ENCODE measurements around the gene KATNIP.
"Not testable (repeated sequence)": the region's sequence is repeated elsewhere in the genome, so short reads cannot be mapped to it uniquely, and the experiment has no call there.

The KATNIP gene

GRCh38 chr16:27538528-27538927 is 11.4 kb upstream of the KATNIP start:
- no peak for DNase-seq (ENCODE audit: low spot score)

DNA sequence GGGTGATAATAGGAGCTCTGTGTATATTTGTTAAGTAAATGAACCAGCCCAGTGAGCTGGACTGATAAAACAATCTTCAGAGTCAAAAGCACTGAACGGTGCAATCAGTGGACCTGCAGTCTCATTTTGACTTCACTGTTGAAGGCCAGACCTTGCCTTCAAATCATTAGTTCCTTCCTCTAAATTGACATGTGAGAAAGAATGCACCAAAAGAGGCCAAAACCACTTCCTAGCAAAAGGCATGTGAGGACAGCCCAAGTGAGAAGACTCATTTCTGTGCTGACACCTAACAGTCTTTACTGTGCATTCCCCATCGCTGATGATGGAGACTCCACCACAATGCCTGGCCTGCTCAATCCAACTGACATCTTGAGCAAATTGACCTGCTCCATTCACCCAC is 10.8 kb upstream of the KATNIP start:
- no peak for DNase-seq (ENCODE audit: low spot score)

GRCh38 chr16:27539636-27540035 is 10.3 kb upstream of the KATNIP start:
- DNase-seq (ENCODE audit: low spot score): no peak

DNA sequence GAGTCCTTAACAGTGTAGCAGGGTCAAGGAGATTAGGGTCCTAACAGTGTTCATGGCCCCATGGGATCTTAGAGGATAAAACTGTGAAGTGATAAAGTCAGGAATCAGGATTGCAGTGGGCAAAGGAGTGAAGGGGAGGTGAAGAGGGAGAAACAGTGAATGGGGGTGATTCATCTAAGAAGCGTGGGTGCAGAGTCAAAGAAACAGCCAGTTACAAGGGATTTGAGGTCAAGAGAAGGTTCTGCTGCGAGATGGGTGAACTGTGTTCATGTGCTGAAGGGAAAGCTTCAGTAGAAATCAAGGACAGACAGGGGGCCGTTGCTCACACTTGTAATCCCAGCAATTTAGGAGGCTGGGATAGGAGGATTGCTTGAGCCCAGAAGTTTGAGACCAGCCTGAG is 6.1 kb upstream of the KATNIP start:
- no peak for DNase-seq (ENCODE audit: low spot score)

- DNase-seq (ENCODE audit: low spot score): no peak
Observed at GRCh38 chr16:27544671-27545070, 5.3 kb upstream of the KATNIP start.

DNA sequence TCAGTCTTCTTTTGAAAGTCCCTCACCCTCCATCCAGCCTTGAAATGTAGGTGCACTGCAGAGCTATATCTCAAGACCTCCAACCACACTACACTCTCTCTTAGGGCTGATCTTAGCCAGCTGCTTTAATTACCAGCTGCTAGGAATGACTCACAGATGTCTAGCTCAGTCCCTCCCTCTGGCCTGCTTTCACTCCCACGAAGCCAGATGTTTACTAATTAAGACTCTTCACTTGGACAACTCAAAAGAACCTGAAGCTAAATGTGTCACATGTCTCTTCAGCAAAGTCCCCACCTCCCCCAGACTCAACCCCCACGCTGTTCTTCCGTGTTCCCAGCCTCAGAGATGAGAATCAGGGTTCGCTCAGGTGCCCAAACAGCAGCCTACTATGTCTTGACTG is 2.8 kb upstream of the KATNIP start:
- no peak for DNase-seq (ENCODE audit: low spot score)

DNA sequence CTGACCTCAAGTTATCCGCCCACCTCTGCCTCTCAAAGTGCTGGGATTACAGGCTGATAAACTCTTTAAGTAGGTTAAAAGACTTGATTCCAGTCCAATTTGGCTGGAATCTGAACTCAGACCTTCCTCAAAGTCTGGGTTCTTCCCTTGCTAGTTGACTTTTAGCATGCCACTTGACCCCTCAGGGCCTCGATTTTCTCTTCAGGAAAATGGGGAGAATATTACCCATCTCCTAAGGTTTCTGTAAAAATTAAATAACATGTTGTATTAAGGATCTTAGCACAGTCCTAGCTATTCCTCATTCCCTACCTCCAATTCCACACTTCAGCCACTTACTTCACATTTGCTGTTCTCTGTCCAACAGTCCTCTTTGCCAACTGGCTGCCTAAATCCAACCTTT is 2.1 kb upstream of the KATNIP start:
- DNase-seq (ENCODE audit: low spot score): no peak

GRCh38 chr16:27549464-27549745 is 539 bp upstream of the KATNIP start:
- DNase-seq (ENCODE audit: low spot score): no peak

DNA sequence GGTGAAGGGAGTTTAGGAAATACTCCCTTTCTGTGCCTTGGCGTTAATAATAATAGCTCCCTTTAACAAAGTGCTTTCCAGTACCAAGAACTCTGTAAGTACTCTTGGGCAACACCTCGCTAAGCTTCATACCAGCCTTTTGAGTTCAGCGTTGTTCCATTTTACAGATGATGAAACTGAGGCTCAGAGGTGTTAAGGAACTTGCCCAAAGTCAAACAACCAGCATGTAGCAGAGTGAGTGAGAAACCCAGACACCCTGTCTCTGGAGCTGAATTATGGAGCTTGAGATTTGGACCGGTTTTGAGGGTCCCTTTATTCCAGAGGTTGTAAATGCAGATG is 607 bp downstream of the KATNIP start:
- no peak for DNase-seq (ENCODE audit: low spot score)

- DNase-seq (ENCODE audit: low spot score): no peak
Observed at GRCh38 chr16:27551036-27551435, 1.1 kb downstream of the KATNIP start.

- DNase-seq (ENCODE audit: low spot score): no peak
Observed at GRCh38 chr16:27556471-27556870, 6.5 kb downstream of the KATNIP start.

DNA sequence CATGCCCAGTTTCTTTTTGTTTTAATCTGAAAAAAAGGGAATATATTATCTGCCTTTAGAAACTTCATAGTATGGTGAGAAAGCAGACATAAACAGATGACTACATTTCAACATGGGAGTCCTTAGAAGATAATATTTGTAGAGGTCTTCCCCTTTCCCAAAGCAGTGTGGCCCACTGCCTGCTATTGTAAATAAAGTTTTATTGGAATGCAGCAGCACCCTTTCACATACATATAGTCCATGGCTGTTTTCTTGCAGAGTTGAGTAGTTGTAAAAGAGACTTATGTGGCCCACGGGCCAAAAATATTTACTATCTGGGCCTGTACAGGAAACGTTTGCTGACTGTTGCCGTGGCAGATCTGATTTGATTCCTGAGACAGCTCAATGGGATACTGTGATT is 8.5 kb downstream of the KATNIP start:
- no peak for DNase-seq (ENCODE audit: low spot score)

DNA sequence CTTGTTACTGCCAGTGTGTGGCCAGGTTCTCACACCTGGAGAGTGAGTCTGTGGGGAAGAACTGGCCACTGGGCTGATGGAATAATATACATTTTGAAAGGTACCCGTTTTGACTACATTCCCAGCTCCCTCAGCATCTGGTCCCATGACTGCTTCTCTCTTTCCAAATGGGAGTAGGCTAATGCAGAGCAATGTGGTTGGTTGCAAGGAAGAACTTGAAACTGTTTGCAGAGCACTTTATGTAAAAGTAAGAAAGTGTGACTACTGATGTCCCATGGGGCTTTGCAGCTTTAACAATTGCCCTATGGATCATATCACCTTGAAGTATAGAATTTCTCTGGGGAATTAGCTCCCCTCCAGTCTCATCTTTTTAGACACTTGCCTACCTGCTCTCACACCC is 9.0 kb downstream of the KATNIP start:
- no peak for DNase-seq (ENCODE audit: low spot score)

DNA sequence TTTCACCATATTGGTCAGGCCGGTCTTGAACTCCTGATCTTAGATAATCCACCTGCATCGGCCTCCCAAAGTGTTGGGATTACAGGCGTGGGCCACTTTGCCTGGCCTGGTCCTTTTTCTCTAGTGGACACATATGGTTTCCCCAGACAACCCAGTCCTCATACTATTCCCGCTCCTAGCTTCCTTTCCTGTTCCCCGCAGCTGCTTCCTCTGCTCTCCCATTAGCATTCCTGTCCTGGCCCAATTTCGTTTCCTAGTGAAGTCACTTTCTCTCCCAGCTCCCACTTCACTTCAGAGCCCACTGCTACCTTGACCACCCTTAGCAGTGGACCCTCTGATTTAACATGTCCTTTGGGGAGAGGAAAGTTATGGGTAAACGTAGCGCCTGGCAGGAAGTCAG is 11.3 kb downstream of the KATNIP start:
- DNase-seq (ENCODE audit: low spot score): no peak

DNA sequence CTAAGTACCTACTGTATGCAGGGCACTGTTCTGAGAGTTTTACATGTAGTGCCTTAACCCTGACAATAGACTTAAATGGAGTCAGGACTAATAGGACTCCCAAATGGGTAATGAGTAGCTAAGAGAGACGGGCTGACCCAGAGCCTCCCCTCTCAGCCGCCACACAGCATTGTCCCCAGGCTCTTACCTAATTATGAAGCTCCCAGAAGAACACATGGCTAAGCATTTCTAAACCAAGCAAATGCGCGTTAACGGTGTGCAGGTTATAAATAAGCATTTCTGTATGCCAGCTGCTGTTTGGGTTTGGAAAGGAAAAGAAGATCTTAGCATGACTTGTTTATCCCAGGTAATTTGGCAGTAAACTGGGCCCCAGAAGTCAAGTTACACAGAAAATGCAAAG is 14.3 kb downstream of the KATNIP start:
- DNase-seq (ENCODE audit: low spot score): no peak

DNA sequence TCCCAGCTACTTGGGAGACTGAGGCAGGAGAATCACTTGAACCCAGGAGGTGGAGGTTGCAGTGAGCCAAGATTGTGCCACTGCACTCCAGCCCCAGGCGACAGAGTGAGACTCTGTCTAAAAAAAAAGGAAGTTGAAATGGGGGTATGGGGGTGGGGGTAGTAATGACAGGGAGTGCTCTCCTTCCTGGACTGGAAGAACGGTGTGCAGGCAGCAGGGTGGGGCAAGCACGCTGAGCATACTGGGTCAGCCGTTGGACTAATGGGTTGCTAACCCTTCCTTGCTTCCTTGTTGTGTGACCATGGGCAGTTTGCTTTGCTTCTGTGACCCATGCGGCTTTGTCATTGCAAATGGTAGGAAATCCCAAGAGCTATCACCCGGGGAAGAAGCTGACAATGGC is 16.5 kb downstream of the KATNIP start:
- DNase-seq (ENCODE audit: low spot score): no peak

DNA sequence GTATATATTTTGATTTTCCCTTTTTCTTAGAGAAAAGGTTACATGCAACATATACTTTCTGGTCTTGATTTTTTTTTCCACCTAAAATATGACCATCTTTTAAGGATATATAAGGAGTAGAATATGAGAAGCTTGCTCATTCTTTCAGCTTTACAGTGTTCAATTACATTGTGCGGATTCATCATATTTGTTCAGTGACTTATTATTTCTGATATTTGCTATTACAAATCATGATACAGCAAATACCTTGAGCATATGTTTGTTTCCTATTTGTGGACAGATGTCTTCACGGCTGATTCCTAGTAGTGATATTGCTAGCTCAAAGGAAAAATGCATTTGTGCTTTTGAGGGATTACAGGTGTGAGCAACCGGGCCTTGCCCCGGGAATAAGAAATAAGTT is 18.1 kb downstream of the KATNIP start:
- DNase-seq (ENCODE audit: low spot score): no peak

DNA sequence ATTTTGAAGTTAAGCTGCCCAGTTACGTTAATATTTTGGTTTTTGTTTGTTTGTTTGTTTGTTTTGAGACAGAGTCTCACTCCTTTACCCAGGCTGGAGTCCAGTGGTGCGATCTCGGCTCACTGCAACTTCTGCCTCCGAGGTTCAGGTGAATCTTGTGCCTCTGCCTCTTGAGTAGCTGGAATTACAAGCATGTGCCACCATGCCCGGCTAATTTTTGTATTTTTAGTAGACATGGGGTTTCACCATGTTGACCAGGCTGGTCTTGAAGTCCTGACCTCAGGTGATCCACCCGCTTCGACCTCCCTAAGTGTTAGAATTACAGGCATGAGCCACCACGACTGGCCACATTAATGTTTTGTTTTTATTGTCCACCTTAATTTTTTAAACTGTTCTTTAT is 21.0 kb downstream of the KATNIP start:
- DNase-seq (ENCODE audit: low spot score): not testable (repeated sequence)

GRCh38 chr16:27571433-27572326 is 21.7 kb downstream of the KATNIP start:
- no peak for DNase-seq (ENCODE audit: low spot score)

GRCh38 chr16:27572711-27573110 is 22.8 kb downstream of the KATNIP start:
- no peak for DNase-seq (ENCODE audit: low spot score)

GRCh38 chr16:27576729-27577128 is 26.8 kb downstream of the KATNIP start:
- DNase-seq (ENCODE audit: low spot score): no peak

GRCh38 chr16:27579087-27579980 is 29.4 kb downstream of the KATNIP start:
- DNase-seq (ENCODE audit: low spot score): peak; percentile 17

GRCh38 chr16:27582883-27583282 is 32.9 kb downstream of the KATNIP start:
- DNase-seq (ENCODE audit: low spot score): no peak

GRCh38 chr16:27583634-27584033 is 33.7 kb downstream of the KATNIP start:
- DNase-seq (ENCODE audit: low spot score): no peak

Measured in HuH-7 (cell line).